GM19452 (cell line): ENCODE measurements around the gene ADAMTSL1.

ENCODE experiments used
- ATAC-seq: cut with Tn5 transposase; IDR thresholded peaks from one replicate; pipeline ENCODE4 v1.9.1; 2021; ENCODE audit not compliant: unreplicated experiment

ADAMTSL1 gene

GRCh38 chr9:18473652-18474279, at the start of gene ADAMTSL1:
Gene ADAMTSL1, plus strand, starts transcription at chr9:18474153. Its CDS starts 80 bp downstream, at chr9:18474233.
- ATAC-seq = no peak

GRCh38 chr9:18427691-18428090, 46.3 kb upstream of the ADAMTSL1 start:
- no peak for ATAC-seq

- no peak for ATAC-seq
Observed at GRCh38 chr9:18428661-18429060, 45.3 kb upstream of the ADAMTSL1 start.

- no peak for ATAC-seq
Observed at GRCh38 chr9:18429070-18429469, 44.9 kb upstream of the ADAMTSL1 start.

GRCh38 chr9:18433620-18434019, 40.3 kb upstream of the ADAMTSL1 start:
- ATAC-seq = no peak

GRCh38 chr9:18437315-18438201, 36.4 kb upstream of the ADAMTSL1 start:
- ATAC-seq = no peak

GRCh38 chr9:18438300-18438925, 35.5 kb upstream of the ADAMTSL1 start:
- ATAC-seq = no peak

- ATAC-seq = no peak
Observed at GRCh38 chr9:18438951-18439350, 35.0 kb upstream of the ADAMTSL1 start.

- no peak for ATAC-seq
Observed at GRCh38 chr9:18441261-18441660, 32.7 kb upstream of the ADAMTSL1 start.

GRCh38 chr9:18442629-18443491, 31.1 kb upstream of the ADAMTSL1 start:
- peak; percentile 95 for ATAC-seq

- no peak for ATAC-seq
Observed at GRCh38 chr9:18447131-18447530, 26.8 kb upstream of the ADAMTSL1 start.

- no peak for ATAC-seq
Observed at GRCh38 chr9:18447541-18447940, 26.4 kb upstream of the ADAMTSL1 start.

- no peak for ATAC-seq
Observed at GRCh38 chr9:18448101-18448500, 25.9 kb upstream of the ADAMTSL1 start.

- no peak for ATAC-seq
Observed at GRCh38 chr9:18451406-18451805, 22.5 kb upstream of the ADAMTSL1 start.

- no peak for ATAC-seq
Observed at GRCh38 chr9:18452276-18452675, 21.7 kb upstream of the ADAMTSL1 start.

GRCh38 chr9:18456624-18457237, 17.2 kb upstream of the ADAMTSL1 start:
- no peak for ATAC-seq

GRCh38 chr9:18457510-18457909, 16.4 kb upstream of the ADAMTSL1 start:
- ATAC-seq = no peak

GRCh38 chr9:18459962-18460584, 13.9 kb upstream of the ADAMTSL1 start:
- ATAC-seq = no peak

GRCh38 chr9:18461496-18461895, 12.5 kb upstream of the ADAMTSL1 start:
- no peak for ATAC-seq

GRCh38 chr9:18463991-18464390, 10.0 kb upstream of the ADAMTSL1 start:
- ATAC-seq = no peak
